Peyer's patch (tissue), 4 donors: ENCODE results near the gene KANSL3. TPM values are rescaled to one million over a fixed set of nuclear protein-coding genes. Genes with fewer than 3 reads are reported as not detected.
A peak's percentile ranks its signal among the peaks of the same experiment; 100 is the strongest.

Experiments
- DNase-seq, 3 donors: peaks; one replicate each; pipeline ENCODE4 v3.0.0-alpha.2; 2017 to 2019
- H3K27ac ChIP-seq, 4 donors: fragments of 200-600 bp; sonication (generic); one replicate each; pipeline ENCODE4 v1.5.1; 2016 to 2019
- H3K27me3 ChIP-seq, 2 donors: fragments of 200-600 bp; sonication (generic); one replicate each; pipeline ENCODE4 v1.5.1; 2019
- H3K36me3 ChIP-seq, 3 donors: fragments of 200-600 bp; sonication (generic); one replicate each; pipeline ENCODE4 v1.5.1; 2016 to 2019
- H3K4me1 ChIP-seq, 4 donors: fragments of 200-600 bp; sonication (generic); one replicate each; pipeline ENCODE4 v1.5.1; 2016 to 2019
- H3K4me3 ChIP-seq, 4 donors: fragments of 200-600 bp; sonication (generic); 1 replicate in 3 of 4; 2 replicates in 1 of 4; pipeline ENCODE4 v1.5.1; 2016 to 2019; ENCODE audit warnings: mild to moderate bottlenecking in 1 of 4
- H3K9me3 ChIP-seq, 4 donors: fragments of 200-600 bp; sonication (generic); one replicate each; pipeline ENCODE4 v1.5.1; 2016 to 2019; ENCODE audit warnings: mild to moderate bottlenecking in 1 of 4
- POLR2A ChIP-seq, 2 donors: fragments of 450-650 bp; IDR thresholded peaks; one replicate each; pipeline ENCODE4 v1.5.1; 2017; ENCODE audit warnings: antibody characterized with exemption in 2 of 2, mild to moderate bottlenecking in 2 of 2, moderate library complexity in 2 of 2
- total RNA-seq, 4 donors: library from RNA; depleted of rRNA; stranded (reverse); fragments of >200 nt; gene quantifications; one replicate each; pipeline ENCODE4 v1.1.0, GENCODE V29; 2016
- TF ChIP-seq, protein P1 (sequence below), 6 experiments: fragments of 450-650 bp in 4 of 6; fragments of 200-600 bp in 2 of 6; sonication (generic) in 1 of 6; IDR thresholded peaks; one replicate each; pipeline ENCODE4 v1.5.1; 2017 to 2019; ENCODE audit warnings: antibody characterized with exemption in 6 of 6, mild to moderate bottlenecking in 3 of 6, moderate library complexity in 1 of 6

The KANSL3 gene
- total RNA-seq: 10 to 100 TPM; 31.5 to 69.2 (median 59.6) TPM

DNA sequence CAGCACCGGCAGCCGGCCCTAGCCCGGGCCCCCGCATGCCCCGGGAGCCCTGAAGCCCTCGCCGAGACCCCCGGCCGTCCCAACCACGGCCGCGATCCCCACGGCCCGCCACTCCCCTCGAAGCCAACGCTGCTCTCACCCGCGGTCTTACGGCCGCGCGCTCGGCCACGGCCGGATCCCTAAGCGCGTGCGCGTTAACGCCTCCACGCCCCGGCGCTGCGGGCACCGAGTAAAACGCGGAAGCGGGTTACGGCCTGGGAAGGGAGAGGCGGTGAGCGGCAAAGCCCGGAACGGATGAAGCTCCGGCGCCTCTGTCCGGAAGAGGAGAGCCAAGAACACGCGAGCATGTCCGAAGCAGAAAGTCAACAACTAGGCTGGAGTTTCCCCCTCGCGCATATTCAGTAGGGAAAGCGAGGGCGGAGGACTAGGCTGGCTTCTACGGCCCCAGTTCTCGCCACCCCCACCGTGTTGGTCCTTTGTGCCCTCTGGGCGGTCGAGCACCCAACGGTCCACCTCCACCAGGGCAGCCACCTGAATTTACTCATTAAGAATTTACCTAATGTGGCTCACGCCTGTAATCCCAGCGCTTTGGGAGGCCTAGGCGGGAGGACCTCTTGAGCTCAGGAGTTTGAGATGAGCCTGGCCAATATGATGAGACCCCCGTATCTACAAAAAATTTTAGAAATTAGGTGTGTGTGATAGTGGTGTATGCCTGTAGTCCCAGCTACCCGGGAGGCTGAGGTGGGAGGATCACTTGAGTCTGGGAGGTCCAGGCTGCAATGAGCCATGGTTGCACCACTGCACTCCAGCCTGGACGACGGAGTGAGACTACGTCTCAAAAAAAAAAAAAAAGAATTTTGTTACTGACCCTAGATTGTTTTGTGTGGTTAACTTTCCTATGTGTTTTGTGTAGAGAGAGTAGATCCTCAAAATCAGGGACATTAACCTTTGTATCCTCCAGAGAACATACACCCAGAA is at the start of gene KANSL3:
KANSL3 (minus strand) TSS at position 169 of the 978 bp plus-strand sequence. CDS start 1,177 bp downstream, outside the sequence.
- peak within 1 kb of the TSS; percentile 95 to 99 (median 96) for H3K27ac ChIP-seq
- H3K4me3 ChIP-seq: peak within 1 kb of the TSS; percentile 62 to 92 (median 72)
- no peaks in the 10 kb centered on the region for H3K9me3 ChIP-seq
- H3K36me3 ChIP-seq: peaks cover 0 to 16% (median 0%) of the 10 kb centered on the region in 3 donors
- TF ChIP-seq, protein P1, sequence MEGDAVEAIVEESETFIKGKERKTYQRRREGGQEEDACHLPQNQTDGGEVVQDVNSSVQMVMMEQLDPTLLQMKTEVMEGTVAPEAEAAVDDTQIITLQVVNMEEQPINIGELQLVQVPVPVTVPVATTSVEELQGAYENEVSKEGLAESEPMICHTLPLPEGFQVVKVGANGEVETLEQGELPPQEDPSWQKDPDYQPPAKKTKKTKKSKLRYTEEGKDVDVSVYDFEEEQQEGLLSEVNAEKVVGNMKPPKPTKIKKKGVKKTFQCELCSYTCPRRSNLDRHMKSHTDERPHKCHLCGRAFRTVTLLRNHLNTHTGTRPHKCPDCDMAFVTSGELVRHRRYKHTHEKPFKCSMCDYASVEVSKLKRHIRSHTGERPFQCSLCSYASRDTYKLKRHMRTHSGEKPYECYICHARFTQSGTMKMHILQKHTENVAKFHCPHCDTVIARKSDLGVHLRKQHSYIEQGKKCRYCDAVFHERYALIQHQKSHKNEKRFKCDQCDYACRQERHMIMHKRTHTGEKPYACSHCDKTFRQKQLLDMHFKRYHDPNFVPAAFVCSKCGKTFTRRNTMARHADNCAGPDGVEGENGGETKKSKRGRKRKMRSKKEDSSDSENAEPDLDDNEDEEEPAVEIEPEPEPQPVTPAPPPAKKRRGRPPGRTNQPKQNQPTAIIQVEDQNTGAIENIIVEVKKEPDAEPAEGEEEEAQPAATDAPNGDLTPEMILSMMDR (IDR thresholded peaks at IDR 0.05): peak in 3 of 6 experiments; percentile 13 to 53 (median 30)
- peak; percentile 79 to 97 for TF ChIP-seq POLR2A (IDR thresholded peaks at IDR 0.05)
- H3K4me1 ChIP-seq: peaks cover 0 to 25% (median 7%) of the 10 kb centered on the region in 4 donors
- peak; percentile 81 to 95 (median 94) for DNase-seq
- no peaks in the 10 kb centered on the region for H3K27me3 ChIP-seq

DNA sequence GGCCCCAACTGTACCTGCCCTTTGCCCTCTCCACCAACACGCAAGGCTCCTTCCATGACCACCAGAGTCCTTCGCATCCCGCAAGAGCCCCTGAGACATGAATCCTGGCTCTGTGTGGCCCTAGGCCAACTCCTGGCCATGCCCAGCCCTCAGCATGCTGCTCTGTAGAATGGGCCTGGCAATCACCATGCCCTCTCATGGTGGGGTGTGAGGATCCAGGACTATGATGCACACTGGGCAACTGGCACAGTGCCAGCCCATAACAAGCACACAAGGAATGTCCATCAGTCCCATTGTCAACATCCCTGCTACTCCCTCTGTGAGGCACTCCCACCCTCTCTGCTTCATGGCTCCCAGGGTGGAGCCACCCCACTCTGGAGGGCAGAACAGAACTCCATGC is 49.2 kb upstream of the KANSL3 start:
- Histone ChIP-seq H3K36me3 (no peaks in the 10 kb centered on the region), H3K27me3 (no peaks in the 10 kb centered on the region), H3K4me3 (no peak overlapping the region), H3K27ac (no peak overlapping the region), H3K9me3 (no peaks in the 10 kb centered on the region), H3K4me1 (no peaks in the 10 kb centered on the region)
- peak in 1 of 3 donors; percentile 40 for DNase-seq
- TF ChIP-seq, protein P1 (IDR thresholded peaks at IDR 0.05): no peak
- no peak for TF ChIP-seq POLR2A (IDR thresholded peaks at IDR 0.05)

DNA sequence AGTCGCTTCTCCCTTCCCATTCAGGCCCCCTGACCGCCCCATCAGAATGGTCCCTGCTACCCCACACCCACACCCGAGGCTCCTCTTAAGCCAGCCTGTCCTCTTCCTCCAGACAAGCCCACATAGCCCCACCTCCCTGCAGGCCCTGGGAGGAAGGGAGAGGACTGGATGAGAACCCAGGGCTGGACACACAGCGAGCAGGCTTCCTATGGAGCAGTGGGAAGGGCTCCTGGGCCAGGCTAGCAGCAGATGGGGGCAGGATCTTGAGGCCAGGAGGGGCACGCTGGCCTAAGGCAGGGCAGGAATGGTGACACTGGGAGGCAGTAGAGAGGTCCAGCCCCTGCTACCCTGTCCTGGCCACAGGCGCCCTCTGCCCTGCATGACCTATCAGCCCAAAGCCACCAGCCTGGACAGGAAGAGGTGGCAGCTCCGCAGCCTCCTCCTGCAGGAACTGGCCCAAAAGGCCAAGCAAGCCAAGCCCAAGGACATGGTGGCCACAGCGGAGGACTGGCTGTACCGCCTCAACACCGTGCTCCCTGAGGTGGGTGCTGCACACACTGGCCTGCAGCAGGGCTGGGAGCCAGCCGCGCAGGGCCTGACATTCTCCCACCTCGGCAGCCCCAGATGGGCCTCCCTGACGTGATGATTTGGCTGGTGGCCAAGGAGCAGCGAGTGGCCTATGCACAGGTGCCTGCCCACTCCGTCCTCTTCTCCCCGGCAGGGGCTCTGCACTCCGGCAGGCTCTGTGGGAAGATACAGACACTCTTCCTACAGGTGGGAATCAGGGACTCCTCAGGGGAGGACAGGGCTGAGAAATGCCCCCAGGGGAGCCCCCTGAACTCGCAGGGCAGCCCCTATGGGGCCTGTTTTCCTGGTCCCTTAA is 47.7 kb upstream of the KANSL3 start:
- Histone ChIP-seq H3K4me3 (no peak overlapping the region), H3K27me3 (no peaks in the 10 kb centered on the region), H3K9me3 (no peaks in the 10 kb centered on the region), H3K36me3 (no peaks in the 10 kb centered on the region), H3K4me1 (no peaks in the 10 kb centered on the region), H3K27ac (no peak overlapping the region)
- no peak for TF ChIP-seq POLR2A (IDR thresholded peaks at IDR 0.05)
- TF ChIP-seq, protein P1 (IDR thresholded peaks at IDR 0.05): no peak
- peak in 1 of 3 donors; percentile 44 for DNase-seq

DNA sequence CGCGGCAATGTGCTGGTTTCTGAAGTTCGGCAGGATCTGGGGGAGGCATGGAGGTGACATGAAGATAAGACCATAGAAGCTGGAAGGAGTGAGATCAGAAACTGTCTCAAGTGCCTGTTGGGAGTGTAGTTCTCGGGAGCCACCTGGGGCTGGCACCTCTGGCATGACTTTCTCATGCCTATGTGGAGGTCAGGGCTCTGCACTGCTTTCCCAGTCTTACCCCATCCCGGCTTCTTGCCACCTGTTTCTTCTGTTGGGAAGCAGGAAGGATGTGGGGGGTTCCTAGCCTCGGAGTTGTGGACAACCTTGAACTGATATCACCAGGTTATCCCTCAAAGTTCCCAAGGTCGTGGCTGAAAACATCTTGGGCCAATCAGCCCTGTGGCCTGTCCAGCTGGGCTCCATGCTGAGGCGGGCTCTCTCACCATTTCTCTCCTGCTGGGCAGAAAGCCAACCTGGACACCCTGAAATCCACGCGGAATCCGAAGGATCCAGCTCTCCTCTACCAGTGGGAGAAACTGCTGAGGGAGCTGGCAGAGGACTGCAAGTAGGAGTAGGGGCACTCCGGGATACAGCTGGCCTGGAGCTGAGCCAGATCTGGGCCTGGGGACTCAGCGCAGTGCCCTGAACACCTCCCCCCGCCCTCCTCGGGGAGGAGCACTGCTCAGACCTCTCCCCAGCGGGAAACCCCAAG is 46.9 kb upstream of the KANSL3 start:
- Histone ChIP-seq H3K4me1 (no peaks in the 10 kb centered on the region), H3K27ac (no peak overlapping the region), H3K36me3 (no peaks in the 10 kb centered on the region), H3K9me3 (no peaks in the 10 kb centered on the region), H3K27me3 (no peaks in the 10 kb centered on the region), H3K4me3 (no peak overlapping the region)
- TF ChIP-seq POLR2A (IDR thresholded peaks at IDR 0.05): no peak
- TF ChIP-seq, protein P1 (IDR thresholded peaks at IDR 0.05): no peak
- DNase-seq: peak in 1 of 3 donors; percentile 45
